GM12878 (cell line): ENCODE data around the gene BSPRY. TPM values are rescaled to one million over a fixed set of nuclear protein-coding genes. Genes with fewer than 3 reads are reported as not detected.

ENCODE experiments used
- ATAC-seq: fragments of 200-7000 bp; cut with Tn5 transposase; 3 replicates; pipeline ENCODE4 v1.9.1; 2020; ENCODE audit warnings: mild to moderate bottlenecking, moderate library complexity
- BruUV-seq: library from RNA; stranded (reverse); fragments of 400-500 nt; replicated peaks from 2 replicates; lab custom pipeline; 2021; lab: Mats Ljungman, UMichigan
- CTCF ChIA-PET: fragments of 300-600 bp; sonication (Branson Sonifier 250); formaldehyde crosslinking; extraction: SDS; loops from one replicate; lab custom pipeline; 2021; ENCODE audit warnings: inconsistent platforms; lab: Yijun Ruan, JAX
- POLR2A ChIA-PET: fragments of 350-600 bp; formaldehyde crosslinking; extraction: SDS; loops from one replicate; lab custom pipeline; 2021; ENCODE audit warnings: inconsistent platforms; lab: Charles Lee
- RAD21 ChIA-PET: fragments of 300-600 bp; sonication (Branson Sonifier 250); formaldehyde crosslinking; loops from one replicate; lab custom pipeline; 2023; ENCODE audit warnings: antibody characterized with exemption; ENCODE audit not compliant: unreplicated experiment; lab: Charles Lee
- SMC1A ChIA-PET: fragments of 300-600 bp; sonication (Branson Sonifier 250); formaldehyde crosslinking; loops from one replicate; lab custom pipeline; 2023; ENCODE audit not compliant: unreplicated experiment, uncharacterized antibody; lab: Charles Lee
- DNase-seq: peaks from one replicate; pipeline ENCODE4 v3.0.0-alpha.2; 2011; ENCODE audit warnings: low read depth, low spot score
- FAIRE-seq: peaks from 3 replicates; lab custom pipeline; 2011; peaks lifted over from hg19 to GRCh38; lab: Jason Lieb, UNC
- H2AFZ ChIP-seq: 2 replicates; pipeline ENCODE4 v1.6.0; 2011; ENCODE audit warnings: low read depth, low read length, control low read depth; ENCODE audit not compliant: control insufficient read depth
- H3K27ac ChIP-seq: 2 replicates; pipeline ENCODE4 v1.5.1; 2011; ENCODE audit warnings: control low read depth; ENCODE audit not compliant: control insufficient read depth, insufficient read depth
- H3K27me3 ChIP-seq, 2 experiments: replicated peaks in 1 of 2; 2 replicates each; pipeline versions ENCODE4 v1.6.0 to v1.6.1; 2011; ENCODE audit warnings: low read length in 1 of 2; ENCODE audit not compliant: control insufficient read depth in 2 of 2, insufficient read depth in 2 of 2
- H3K36me3 ChIP-seq, 2 experiments: 2 replicates each; pipeline ENCODE4 v1.5.1; 2011; ENCODE audit warnings: low read length in 1 of 2; ENCODE audit not compliant: control insufficient read depth in 2 of 2, insufficient read depth in 2 of 2
- H3K4me1 ChIP-seq: 2 replicates; pipeline ENCODE4 v1.6.1; 2011; ENCODE audit warnings: mild to moderate bottlenecking, low read length, moderate library complexity, mixed read lengths; ENCODE audit not compliant: control insufficient read depth, insufficient read depth
- H3K4me2 ChIP-seq: 2 replicates; pipeline ENCODE4 v1.6.0; 2011; ENCODE audit warnings: control low read depth; ENCODE audit not compliant: control insufficient read depth, insufficient read depth
- H3K4me3 ChIP-seq: fragments of 200-600 bp; sonication (generic); 2 replicates; pipeline ENCODE4 v1.5.1; 2016
- H3K79me2 ChIP-seq: 2 replicates; pipeline ENCODE4 v1.6.0; 2011; ENCODE audit warnings: low read length; ENCODE audit not compliant: control insufficient read depth, insufficient read depth
- H3K9ac ChIP-seq: 2 replicates; pipeline ENCODE4 v1.8.0; 2011; ENCODE audit warnings: low read length, control low read depth, mixed read lengths; ENCODE audit not compliant: control insufficient read depth, insufficient read depth
- H3K9me3 ChIP-seq: replicated peaks from 3 replicates; pipeline ENCODE4 v1.5.1; 2011; ENCODE audit warnings: mild to moderate bottlenecking, low read length; ENCODE audit not compliant: control insufficient read depth, insufficient read depth
- H4K20me1 ChIP-seq: 2 replicates; pipeline ENCODE4 v1.6.0; 2011; ENCODE audit not compliant: control insufficient read depth, insufficient read depth
- BHLHE40 ChIP-seq, 2 experiments: fragments of 450-650 bp in 1 of 2; IDR thresholded peaks; 2 replicates each; pipeline ENCODE4 v1.6.1; 2011 to 2017; ENCODE audit warnings: low read depth in 2 of 2, borderline replicate concordance in 1 of 2, improper control_type of control experiment in 1 of 2, low read length in 1 of 2, mild to moderate bottlenecking in 1 of 2
- IRF5 ChIP-seq: fragments of 450-650 bp; IDR thresholded peaks from 2 replicates; pipeline ENCODE4 v1.6.1; 2017; ENCODE audit warnings: borderline replicate concordance
- NKRF ChIP-seq: fragments of 450-650 bp; conservative IDR thresholded peaks from 2 replicates; pipeline ENCODE4 v1.6.1; 2017; ENCODE audit warnings: mild to moderate bottlenecking, moderate library complexity
- NRF1 ChIP-seq: conservative IDR thresholded peaks from 2 replicates; pipeline ENCODE4 v1.6.1; 2011; ENCODE audit warnings: mild to moderate bottlenecking, low read depth, low read length, improper control_type of control experiment
- PRDM15 ChIP-seq: fragments of 450-650 bp; formaldehyde crosslinking; IDR thresholded peaks from 2 replicates; pipeline ENCODE4 v1.4.0; 2020; ENCODE audit warnings: mild to moderate bottlenecking, moderate library complexity
- RCOR1 ChIP-seq: conservative IDR thresholded peaks from 2 replicates; pipeline ENCODE4 v1.6.1; 2012; ENCODE audit warnings: low read depth, low read length, improper control_type of control experiment
- STAT1 ChIP-seq: fragments of 450-650 bp; conservative IDR thresholded peaks from 2 replicates; pipeline ENCODE4 v1.6.1; 2014; ENCODE audit warnings: antibody characterized with exemption, mild to moderate bottlenecking
- TARDBP ChIP-seq: IDR thresholded peaks from 2 replicates; pipeline ENCODE4 v1.6.1; 2016; ENCODE audit warnings: borderline replicate concordance
- TBL1XR1 ChIP-seq: IDR thresholded peaks from 2 replicates; pipeline ENCODE4 v1.6.1; 2012; ENCODE audit warnings: low read depth, low read length, improper control_type of control experiment
- WRNIP1 ChIP-seq: IDR thresholded peaks from 2 replicates; pipeline ENCODE4 v1.6.1; 2011; ENCODE audit warnings: low read depth, low read length, improper control_type of control experiment, borderline replicate concordance
- WGBS: methylation state at CpG from one replicate; pipeline ENCODE4 v1.1.6; 2016; ENCODE audit warnings: low lambda C conversion rate; ENCODE audit not compliant: insufficient replicate concordance, insufficient coverage; ENCODE audit errors: missing lambda C conversion rate; 5-methylcytosine and 5-hydroxymethylcytosine counted together
- in situ Hi-C: fragments of 300-500 bp; cut with MboI; formaldehyde crosslinking; loops from 9 replicates; pipeline ENCODE4 v1.14.3; 2018; ENCODE audit warnings: mixed read lengths
- intact Hi-C: fragments of 100-400 bp; cut with micrococcal nuclease; formaldehyde crosslinking; loops from one replicate; pipeline ENCODE4 v1.14.2; 2022; ENCODE audit not compliant: unreplicated experiment
- polyA plus RNA-seq, 11 experiments: library from polyadenylated mRNA; depleted of rRNA in 4 of 11; unstranded in 6 of 11; stranded (reverse) in 5 of 11; fragments of >200 nt; fragmentation: Nextera tagmentation in 4 of 11; fragmentation: Illumina TruSeq in 1 of 11; extraction: Ambion mirVana in 4 of 11; extraction: Trizol in 1 of 11; gene quantifications; 1 replicate in 1 of 11; 2 replicates in 10 of 11; pipeline versions ENCODE4 v1.2.1 to v1.2.3, GENCODE V29; 2011 to 2016; ENCODE audit warnings: inconsistent platforms in 2 of 11, missing spikeins in 2 of 11, low read depth in 1 of 11
- total RNA-seq, 4 experiments: library from RNA; depleted of rRNA in 3 of 4; stranded (reverse); fragments of >200 nt in 3 of 4; fragmentation: Illumina TruSeq in 1 of 4; extraction: Trizol in 1 of 4; gene quantifications; 2 replicates each; pipeline versions ENCODE4 v1.2.1 to v1.2.3, GENCODE V29; 2013 to 2021

The BSPRY gene
- total and polyA plus RNA-seq, 10 of the 15 experiments (the other 5 are each of a cell fraction or from before 2014, with no cell fraction given): 0.45 to 6.3 (median 4.1) TPM

- SMC1A ChIA-PET: no interaction called here
- H3K9me3 ChIP-seq: no peaks in the 10 kb centered on the region
- H3K4me3 ChIP-seq: no peak overlapping the region
- intact Hi-C loops (no loop called here), in situ Hi-C loops (no loop called here)
- no peaks in the 10 kb centered on the region for H3K36me3 ChIP-seq
- ATAC-seq: no peak
- H2AFZ ChIP-seq: no peak overlapping the region
- BruUV-seq: no TSS peak
- 39% methylated on average over 4 of the region's 4 CpGs for WGBS
- RAD21 ChIA-PET: no interaction called here
- FAIRE-seq: no peak
- no peak for DNase-seq
- CTCF ChIA-PET: no interaction called here
- 0 out of 2 replicates have a peak, but pooled peaks cover 2% of the 10 kb centered on the region for H3K4me1 ChIP-seq
- H3K79me2 ChIP-seq: no peaks in the 10 kb centered on the region
- H3K4me2 ChIP-seq: no peak overlapping the region
- no peak overlapping the region for H3K27ac ChIP-seq
- H3K27me3 ChIP-seq: no peaks in the 10 kb centered on the region
- POLR2A ChIA-PET: interaction anchor here (0.5 kb wide), 1 partner anchor 43 kb away, joined by 3 read pairs; no protein-coding TSS in a partner anchor
- no peak overlapping the region for H3K9ac ChIP-seq
- no peak for TF ChIP-seq RCOR1
- no peak for TF ChIP-seq TBL1XR1
- no peak for TF ChIP-seq PRDM15 (CRISPR knock-in tag)
- no peak for TF ChIP-seq BHLHE40 (IDR thresholded peaks at IDR 0.05; ENCODE audit: borderline replicate concordance in 1 of 2, low read depth in 2 of 2, low read length in 1 of 2)
- TF ChIP-seq STAT1: no peak
- TF ChIP-seq NKRF: no peak
- TF ChIP-seq NRF1: no peak
- TF ChIP-seq TARDBP: no peak
- TF ChIP-seq WRNIP1: no peak
- no peak for TF ChIP-seq IRF5
- no peaks in the 10 kb centered on the region for H4K20me1 ChIP-seq
These were observed 17.6 kb upstream of the BSPRY start for GRCh38 chr9:113331780-113332179.
